ENCODE data around the gene DCST2. TPM values are rescaled to one million over a fixed set of nuclear protein-coding genes. Genes with fewer than 3 reads are reported as not detected.

The DCST2 gene
- total and polyA plus RNA-seq, 3 experiments from 2014 or later: 0.09 to 0.16 TPM; not detected in 1

DNA sequence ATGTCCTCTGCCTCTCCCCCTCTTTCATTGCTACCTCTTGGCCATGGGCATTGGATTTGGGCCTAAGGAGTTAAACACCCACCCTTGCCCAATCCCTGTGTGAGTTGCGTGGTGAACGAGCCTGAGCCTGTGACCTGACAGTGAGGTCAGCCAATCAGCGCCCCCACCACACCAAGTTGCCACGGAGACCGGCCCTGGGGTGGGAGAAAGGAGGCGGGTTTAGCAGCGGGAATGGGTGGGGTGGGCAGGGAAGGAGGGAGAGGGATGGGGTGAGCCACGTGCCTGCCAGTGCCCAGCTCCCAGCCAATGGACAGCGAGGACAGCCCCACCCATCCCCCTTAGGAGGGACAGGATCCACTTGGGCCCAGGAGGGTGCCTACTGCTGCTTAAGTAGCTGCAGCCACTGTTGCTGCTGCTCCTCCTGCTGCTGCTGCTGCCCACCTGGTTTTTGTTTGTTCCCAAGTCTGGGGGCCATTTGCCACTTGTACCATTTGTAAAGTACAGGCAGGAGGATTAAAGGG is 21.5 kb downstream of the DCST2 start:
- H3K4me3 ChIP-seq (ENCODE audit: low read length): peak overlapping the region; percentile 51
- peaks cover 0 to 13% (median 0%) of the 10 kb centered on the region in 3 donors for H3K36me3 Mint-ChIP-seq
- H3K27me3 ChIP-seq (ENCODE audit: insufficient read depth, low read length, poor library complexity, severe bottlenecking): no peaks in the 10 kb centered on the region
- peaks cover 54 to 90% (median 67%) of the 10 kb centered on the region in 3 donors for H3K4me1 Mint-ChIP-seq
- ChIA-PET POLR2A (interaction anchor here (0.7 kb wide), 1 partner anchor 56 kb away, joined by 3 read pairs; the partner anchor contains the start of gene PBXIP1), CTCF (interaction anchor here (0.8 to 16.7 kb wide), 8 partner anchors 14 to 60 kb away, joined by 3 to 207 read pairs (median 6); partner anchors contain the start of genes FLAD1, LENEP, PBXIP1 and PYGO2)
- DNase-seq: no peak
- no peaks in the 10 kb centered on the region for H3K9me3 Mint-ChIP-seq
- H3K27ac ChIP-seq (ENCODE audit: low read depth, low read length): no peak overlapping the region
- H3K9me3 ChIP-seq (ENCODE audit: low read length): no peaks in the 10 kb centered on the region
- H3K36me3 ChIP-seq (ENCODE audit: insufficient read depth, low read length): peaks cover 12% of the 10 kb centered on the region
- peak overlapping the region in 6 of 8 donors; percentile 69 to 92 (median 86) for H3K27ac Mint-ChIP-seq
- H3K27me3 Mint-ChIP-seq: no peaks in the 10 kb centered on the region
- peak overlapping the region in 2 of 7 donors; percentile 19 to 23 for H3K4me3 Mint-ChIP-seq
- peaks cover 90% of the 10 kb centered on the region for H3K4me1 ChIP-seq (ENCODE audit: insufficient read depth, low read length)

DNA sequence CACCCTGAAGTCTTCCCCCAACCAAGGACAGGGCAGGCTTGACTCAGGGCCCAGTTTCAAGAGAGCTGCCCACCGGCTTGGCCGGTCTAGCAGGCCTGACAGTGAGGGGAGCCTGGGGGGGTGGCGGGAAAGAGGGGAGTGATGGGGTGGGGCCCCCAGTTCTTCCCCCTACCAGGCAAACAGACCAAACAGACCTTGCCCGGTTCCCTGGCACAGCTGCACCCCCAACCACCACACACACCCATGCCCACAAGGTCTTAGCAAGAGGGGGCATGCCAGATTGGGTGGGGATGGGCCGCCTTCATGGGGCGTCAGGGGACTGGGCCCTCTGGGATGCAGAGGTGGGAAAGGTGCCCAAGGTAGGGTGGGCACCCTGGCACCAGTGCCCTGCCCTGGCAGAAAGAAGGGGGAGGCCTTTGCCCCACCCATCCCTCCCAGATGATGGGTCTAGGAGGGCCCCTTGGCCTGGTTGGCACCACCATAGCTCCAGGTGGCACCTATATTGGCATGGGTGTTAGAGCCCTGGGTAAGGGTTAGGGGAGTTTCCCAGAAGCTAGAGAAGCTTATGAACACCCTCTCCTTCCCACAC is 22.1 kb downstream of the DCST2 start:
- H3K4me1 Mint-ChIP-seq: peaks cover 58 to 90% (median 67%) of the 10 kb centered on the region in 3 donors
- ChIA-PET POLR2A (interaction anchor here (0.6 to 0.7 kb wide), 2 partner anchors 33 to 56 kb away, joined by 3 to 5 read pairs; partner anchors contain the start of gene PBXIP1), CTCF (interaction anchor here (0.7 to 16.7 kb wide), 5 partner anchors 13 to 161 kb away, joined by 3 to 207 read pairs (median 5); partner anchors contain the start of genes FLAD1, KRTCAP2, LENEP and PYGO2)
- Histone ChIP-seq H3K36me3 (ENCODE audit: insufficient read depth, low read length) (peaks cover 12% of the 10 kb centered on the region), H3K27ac (ENCODE audit: low read depth, low read length) (no peak overlapping the region), H3K4me1 (ENCODE audit: insufficient read depth, low read length) (peaks cover 90% of the 10 kb centered on the region), H3K27me3 (ENCODE audit: insufficient read depth, low read length, poor library complexity, severe bottlenecking) (no peaks in the 10 kb centered on the region), H3K9me3 (ENCODE audit: low read length) (no peaks in the 10 kb centered on the region), H3K4me3 (ENCODE audit: low read length) (peak overlapping the region; percentile 79)
- H3K27me3 Mint-ChIP-seq: no peaks in the 10 kb centered on the region
- H3K27ac Mint-ChIP-seq: peak overlapping the region in 6 of 8 donors; percentile 29 to 92 (median 62)
- peaks cover 0 to 13% (median 0%) of the 10 kb centered on the region in 3 donors for H3K36me3 Mint-ChIP-seq
- peak overlapping the region in 3 of 7 donors; percentile 11 to 37 (median 23) for H3K4me3 Mint-ChIP-seq
- no peak for DNase-seq
- no peaks in the 10 kb centered on the region for H3K9me3 Mint-ChIP-seq

DNA sequence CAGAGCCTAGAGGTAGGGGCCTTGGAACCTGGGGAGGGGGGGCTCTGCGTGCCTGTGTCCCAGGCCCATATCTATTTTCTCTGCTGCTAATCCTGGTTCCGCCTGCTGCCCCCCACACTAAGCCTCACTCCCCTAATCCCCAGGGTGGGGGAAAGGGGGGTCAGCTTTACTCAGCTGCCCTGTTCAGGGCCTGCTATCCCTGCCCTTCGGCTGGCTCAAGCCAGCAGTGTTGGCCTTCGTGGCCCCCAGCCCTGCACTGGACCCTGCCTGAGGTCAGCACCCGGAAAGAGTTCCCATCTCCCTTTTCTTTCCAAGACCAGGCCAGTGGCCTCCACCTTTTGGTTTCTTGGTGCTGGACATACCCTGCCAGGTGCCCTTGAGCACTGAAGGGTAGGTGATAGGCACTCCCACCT is 22.6 kb downstream of the DCST2 start:
- H3K27ac ChIP-seq (ENCODE audit: low read depth, low read length): no peak overlapping the region
- H3K4me3 ChIP-seq (ENCODE audit: low read length): peak overlapping the region; percentile 79
- H3K27me3 ChIP-seq (ENCODE audit: insufficient read depth, low read length, poor library complexity, severe bottlenecking): no peaks in the 10 kb centered on the region
- Mint-ChIP-seq H3K9me3 (no peaks in the 10 kb centered on the region), H3K27me3 (no peaks in the 10 kb centered on the region), H3K27ac (peak overlapping the region in 6 of 8 donors; percentile 6 to 71 (median 34)), H3K4me1 (peaks cover 58 to 90% (median 67%) of the 10 kb centered on the region in 3 donors), H3K36me3 (peaks cover 0 to 11% (median 0%) of the 10 kb centered on the region in 3 donors), H3K4me3 (peak overlapping the region in 3 of 7 donors; percentile 11 to 59 (median 37))
- H3K9me3 ChIP-seq (ENCODE audit: low read length): no peaks in the 10 kb centered on the region
- ChIA-PET POLR2A (interaction anchor here (0.6 kb wide), 1 partner anchor 34 kb away, joined by 5 read pairs; no protein-coding TSS in a partner anchor), CTCF (interaction anchor here (0.7 to 16.7 kb wide), 5 partner anchors 12 to 162 kb away, joined by 3 to 207 read pairs (median 5); partner anchors contain the start of genes FLAD1, KRTCAP2, LENEP and PYGO2)
- peaks cover 90% of the 10 kb centered on the region for H3K4me1 ChIP-seq (ENCODE audit: insufficient read depth, low read length)
- DNase-seq: no peak
- peaks cover 12% of the 10 kb centered on the region for H3K36me3 ChIP-seq (ENCODE audit: insufficient read depth, low read length)

DNA sequence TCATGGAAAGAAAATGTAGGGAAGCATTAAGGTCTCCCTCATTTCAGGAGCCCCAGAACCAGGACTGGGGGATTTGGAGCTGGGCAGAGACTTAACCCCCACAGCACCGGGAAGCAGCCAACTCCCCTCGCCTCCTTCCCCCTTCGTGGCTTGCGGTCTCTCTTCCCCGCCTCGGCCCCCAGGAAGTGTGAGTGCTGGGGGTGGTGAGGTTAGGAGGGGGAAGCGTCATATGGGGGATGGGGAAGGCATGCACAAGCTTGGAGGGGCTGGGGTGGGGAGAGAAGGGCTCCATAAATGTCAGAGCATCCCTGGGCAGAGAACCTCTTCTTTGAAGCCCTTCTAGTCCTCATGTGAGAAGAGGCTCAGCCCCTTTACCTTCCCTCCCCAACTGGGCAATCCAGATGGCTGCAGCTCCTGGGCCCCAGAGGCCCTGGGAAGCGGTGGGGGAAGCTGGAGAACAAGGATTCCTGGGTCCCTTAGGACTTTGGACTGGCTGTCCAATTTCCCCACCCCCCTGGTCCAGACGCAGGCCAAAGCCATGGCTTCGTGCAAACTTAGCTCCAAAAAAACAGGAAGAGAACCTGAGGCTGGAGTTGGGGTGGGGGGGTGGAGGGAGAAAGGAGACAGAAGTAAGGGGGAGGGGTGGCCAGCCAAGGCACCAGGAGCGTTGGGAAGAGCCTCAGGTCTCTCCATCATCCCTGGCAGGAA is 23.2 kb downstream of the DCST2 start:
- Histone ChIP-seq H3K27me3 (ENCODE audit: insufficient read depth, low read length, poor library complexity, severe bottlenecking) (no peaks in the 10 kb centered on the region), H3K27ac (ENCODE audit: low read depth, low read length) (no peak overlapping the region), H3K9me3 (ENCODE audit: low read length) (no peaks in the 10 kb centered on the region), H3K36me3 (ENCODE audit: insufficient read depth, low read length) (peaks cover 12% of the 10 kb centered on the region), H3K4me1 (ENCODE audit: insufficient read depth, low read length) (peaks cover 90% of the 10 kb centered on the region), H3K4me3 (ENCODE audit: low read length) (peak overlapping the region; percentile 79)
- Mint-ChIP-seq H3K36me3 (peaks cover 0 to 5% (median 0%) of the 10 kb centered on the region in 3 donors), H3K9me3 (no peaks in the 10 kb centered on the region), H3K27me3 (no peaks in the 10 kb centered on the region), H3K4me3 (peak overlapping the region in 6 of 7 donors; percentile 64 to 85 (median 69)), H3K27ac (peak overlapping the region; percentile 13 to 98 (median 76)), H3K4me1 (peaks cover 61 to 90% (median 67%) of the 10 kb centered on the region in 3 donors)
- ChIA-PET CTCF (interaction anchor here (1.0 to 16.7 kb wide), 5 partner anchors 12 to 103 kb away, joined by 3 to 207 read pairs (median 5); partner anchors contain the start of genes FLAD1, LENEP, PYGO2 and ZBTB7B), POLR2A (interaction anchor here (0.6 kb wide), 2 partner anchors 19 to 34 kb away, joined by 5 to 8 read pairs; no protein-coding TSS in a partner anchor)
- DNase-seq: peak in 1 of 5 donors; percentile 29

DNA sequence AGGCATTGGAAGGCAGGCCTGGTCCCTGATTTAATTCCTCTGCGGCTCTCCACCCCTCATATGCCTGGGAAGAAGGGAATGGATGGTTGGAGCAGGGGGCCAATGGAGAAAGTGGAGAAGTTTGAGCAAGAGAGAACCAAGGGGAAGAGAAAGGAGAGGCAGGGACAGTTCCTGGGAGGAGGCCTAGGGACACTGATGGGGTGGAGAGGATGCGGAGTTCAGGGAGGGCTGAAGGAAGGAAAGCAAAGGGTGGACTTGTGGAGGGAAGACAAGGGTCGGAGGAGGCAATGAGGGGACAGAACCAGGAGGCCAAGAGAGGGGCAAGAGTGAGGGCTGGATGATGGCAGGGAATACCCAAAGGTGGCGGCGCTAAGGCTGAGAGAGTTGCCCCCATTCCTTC is 23.8 kb downstream of the DCST2 start:
- Histone ChIP-seq H3K27ac (ENCODE audit: low read depth, low read length) (no peak overlapping the region), H3K4me3 (ENCODE audit: low read length) (peak overlapping the region; percentile 79), H3K27me3 (ENCODE audit: insufficient read depth, low read length, poor library complexity, severe bottlenecking) (no peaks in the 10 kb centered on the region), H3K4me1 (ENCODE audit: insufficient read depth, low read length) (peaks cover 90% of the 10 kb centered on the region), H3K36me3 (ENCODE audit: insufficient read depth, low read length) (peaks cover 8% of the 10 kb centered on the region), H3K9me3 (ENCODE audit: low read length) (no peaks in the 10 kb centered on the region)
- Mint-ChIP-seq H3K36me3 (peaks cover 0 to 5% (median 0%) of the 10 kb centered on the region in 3 donors), H3K27ac (peak overlapping the region; percentile 13 to 98 (median 76)), H3K4me1 (peaks cover 65 to 95% (median 74%) of the 10 kb centered on the region in 3 donors), H3K9me3 (no peaks in the 10 kb centered on the region), H3K27me3 (no peaks in the 10 kb centered on the region), H3K4me3 (peak overlapping the region in 6 of 7 donors; percentile 64 to 85 (median 69))
- ChIA-PET POLR2A (no interaction called here), CTCF (interaction anchor here (1.0 to 16.7 kb wide), 4 partner anchors 7 to 103 kb away, joined by 4 to 207 read pairs (median 22); partner anchors contain the start of genes FLAD1, LENEP and ZBTB7B)
- no peak for DNase-seq

DNA sequence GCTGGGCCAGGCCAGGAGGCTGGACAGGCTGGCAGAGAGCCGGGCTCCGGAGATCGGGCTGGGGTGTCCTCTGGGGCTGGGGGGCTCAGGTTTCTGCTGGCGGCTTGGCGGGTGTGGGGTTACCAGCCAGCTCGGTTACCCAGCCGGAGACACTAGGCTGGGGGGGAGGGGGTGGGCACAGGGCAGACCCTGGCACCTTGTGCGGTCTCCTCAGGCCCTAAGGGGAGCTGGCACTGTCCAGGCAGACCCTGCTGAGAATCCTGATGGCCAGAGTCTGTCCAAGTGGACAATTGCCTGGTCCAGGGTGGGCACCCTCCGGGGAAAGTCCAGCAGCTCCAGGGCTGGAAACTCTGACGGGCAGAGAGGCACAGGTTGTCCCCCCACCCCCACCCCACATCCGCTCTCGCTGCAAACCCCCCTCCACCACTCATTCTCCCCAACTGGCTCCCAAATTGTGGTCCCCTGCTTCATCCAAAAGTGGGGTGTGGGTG is 24.3 kb downstream of the DCST2 start:
- Histone ChIP-seq H3K4me3 (ENCODE audit: low read length) (peak overlapping the region; percentile 79), H3K9me3 (ENCODE audit: low read length) (no peaks in the 10 kb centered on the region), H3K27ac (ENCODE audit: low read depth, low read length) (no peak overlapping the region), H3K27me3 (ENCODE audit: insufficient read depth, low read length, poor library complexity, severe bottlenecking) (no peaks in the 10 kb centered on the region), H3K4me1 (ENCODE audit: insufficient read depth, low read length) (peaks cover 90% of the 10 kb centered on the region), H3K36me3 (ENCODE audit: insufficient read depth, low read length) (peaks cover 3% of the 10 kb centered on the region)
- no peak for DNase-seq
- no peaks in the 10 kb centered on the region for H3K9me3 Mint-ChIP-seq
- no peaks in the 10 kb centered on the region for H3K27me3 Mint-ChIP-seq
- H3K4me1 Mint-ChIP-seq: peaks cover 66 to 96% (median 76%) of the 10 kb centered on the region in 3 donors
- CTCF ChIA-PET: interaction anchor here (2.7 to 16.7 kb wide), 3 partner anchors 7 to 27 kb away, joined by 8 to 207 read pairs (median 36); partner anchors contain the start of genes FLAD1, LENEP and ZBTB7B
- H3K27ac Mint-ChIP-seq: peak overlapping the region; percentile 13 to 95 (median 78)
- H3K4me3 Mint-ChIP-seq: peak overlapping the region in 6 of 7 donors; percentile 64 to 71 (median 67)
- POLR2A ChIA-PET: no interaction called here
- peaks cover 0 to 2% (median 0%) of the 10 kb centered on the region in 3 donors for H3K36me3 Mint-ChIP-seq

Measured in CD8-positive, alpha-beta memory T cell (primary cell).